Measurements from ENCODE around the gene CCIN. TPM values are rescaled to one million over a fixed set of nuclear protein-coding genes. Genes with fewer than 3 reads are reported as not detected.

CCIN gene
- total RNA-seq, 1 donor from 2014 or later = not detected

DNA sequence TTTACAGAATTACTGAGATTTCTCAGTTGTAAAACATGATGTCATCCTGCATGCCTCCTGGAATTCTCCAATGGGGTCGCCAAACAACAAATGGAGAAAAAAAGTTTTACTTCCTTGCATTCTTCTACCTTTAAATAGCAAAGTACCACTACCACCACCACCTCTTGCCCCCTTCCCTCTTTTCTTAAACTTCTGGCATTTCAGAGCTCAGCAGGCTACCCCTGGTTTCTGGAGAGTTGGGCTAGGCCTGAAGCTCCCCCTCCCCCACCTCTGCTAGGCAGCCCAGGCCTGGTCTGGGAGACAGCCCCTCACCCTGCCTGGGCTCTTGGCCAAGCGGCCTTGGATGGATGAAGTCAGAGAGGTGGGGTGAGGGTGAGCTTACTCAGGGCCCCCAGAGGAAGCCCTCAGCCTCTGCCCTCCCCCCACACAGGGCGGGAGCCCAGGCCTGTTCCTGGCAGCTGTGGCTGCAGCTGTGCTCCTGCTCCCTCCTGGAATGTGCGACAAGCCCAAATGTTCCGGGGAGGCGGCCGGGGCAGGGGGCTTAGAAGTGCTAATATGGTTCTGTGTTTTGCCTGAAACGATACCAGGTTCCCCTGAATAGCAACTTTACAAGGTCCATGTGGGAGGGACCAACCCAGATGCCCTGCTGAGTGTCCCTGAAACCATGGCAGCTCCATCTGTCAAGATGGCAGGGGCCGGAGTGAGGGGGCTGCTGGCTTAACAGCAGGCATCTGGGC is 6.0 kb upstream of the CCIN start:
- Mint-ChIP-seq H3K4me1 (ENCODE audit: low read depth) (peaks cover 4% of the 10 kb centered on the region), H3K9me3 (ENCODE audit: low read depth) (no peaks in the 10 kb centered on the region), H3K27me3 (peaks cover 22% of the 10 kb centered on the region), H3K36me3 (ENCODE audit: insufficient read depth) (no peaks in the 10 kb centered on the region), H3K27ac (peak overlapping the region; percentile 91), H3K4me3 (ENCODE audit: low read depth) (no peak overlapping the region)
- TF ChIP-seq, protein P1, sequence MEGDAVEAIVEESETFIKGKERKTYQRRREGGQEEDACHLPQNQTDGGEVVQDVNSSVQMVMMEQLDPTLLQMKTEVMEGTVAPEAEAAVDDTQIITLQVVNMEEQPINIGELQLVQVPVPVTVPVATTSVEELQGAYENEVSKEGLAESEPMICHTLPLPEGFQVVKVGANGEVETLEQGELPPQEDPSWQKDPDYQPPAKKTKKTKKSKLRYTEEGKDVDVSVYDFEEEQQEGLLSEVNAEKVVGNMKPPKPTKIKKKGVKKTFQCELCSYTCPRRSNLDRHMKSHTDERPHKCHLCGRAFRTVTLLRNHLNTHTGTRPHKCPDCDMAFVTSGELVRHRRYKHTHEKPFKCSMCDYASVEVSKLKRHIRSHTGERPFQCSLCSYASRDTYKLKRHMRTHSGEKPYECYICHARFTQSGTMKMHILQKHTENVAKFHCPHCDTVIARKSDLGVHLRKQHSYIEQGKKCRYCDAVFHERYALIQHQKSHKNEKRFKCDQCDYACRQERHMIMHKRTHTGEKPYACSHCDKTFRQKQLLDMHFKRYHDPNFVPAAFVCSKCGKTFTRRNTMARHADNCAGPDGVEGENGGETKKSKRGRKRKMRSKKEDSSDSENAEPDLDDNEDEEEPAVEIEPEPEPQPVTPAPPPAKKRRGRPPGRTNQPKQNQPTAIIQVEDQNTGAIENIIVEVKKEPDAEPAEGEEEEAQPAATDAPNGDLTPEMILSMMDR (IDR thresholded peaks at IDR 0.05; ENCODE audit: unreplicated experiment) = no peak
- no peak for DNase-seq (ENCODE audit: low spot score, unreplicated experiment)

DNA sequence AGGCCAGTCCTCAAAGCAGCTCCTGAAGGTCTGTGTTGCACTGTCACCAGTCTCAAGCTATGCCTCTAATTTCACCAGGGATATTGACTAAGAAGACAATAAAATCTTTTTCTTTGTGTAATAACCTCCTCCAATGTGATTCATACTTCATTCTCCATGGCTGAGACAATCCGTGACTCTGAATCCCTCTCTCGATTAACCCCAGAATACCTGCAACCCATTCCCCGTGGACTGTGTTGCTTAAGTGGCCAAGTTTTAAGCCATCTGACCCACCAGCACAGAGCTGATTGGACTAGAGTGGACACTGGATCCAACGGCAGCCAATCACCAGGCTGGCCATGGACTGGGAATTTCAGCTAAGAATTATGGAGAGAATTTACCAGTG is 5.4 kb upstream of the CCIN start:
- Mint-ChIP-seq H3K27me3 (peaks cover 22% of the 10 kb centered on the region), H3K9me3 (ENCODE audit: low read depth) (no peaks in the 10 kb centered on the region), H3K36me3 (ENCODE audit: insufficient read depth) (no peaks in the 10 kb centered on the region), H3K27ac (no peak overlapping the region), H3K4me3 (ENCODE audit: low read depth) (no peak overlapping the region), H3K4me1 (ENCODE audit: low read depth) (peaks cover 4% of the 10 kb centered on the region)
- no peak for DNase-seq (ENCODE audit: low spot score, unreplicated experiment)
- TF ChIP-seq, protein P1 (IDR thresholded peaks at IDR 0.05; ENCODE audit: unreplicated experiment) = no peak

DNA sequence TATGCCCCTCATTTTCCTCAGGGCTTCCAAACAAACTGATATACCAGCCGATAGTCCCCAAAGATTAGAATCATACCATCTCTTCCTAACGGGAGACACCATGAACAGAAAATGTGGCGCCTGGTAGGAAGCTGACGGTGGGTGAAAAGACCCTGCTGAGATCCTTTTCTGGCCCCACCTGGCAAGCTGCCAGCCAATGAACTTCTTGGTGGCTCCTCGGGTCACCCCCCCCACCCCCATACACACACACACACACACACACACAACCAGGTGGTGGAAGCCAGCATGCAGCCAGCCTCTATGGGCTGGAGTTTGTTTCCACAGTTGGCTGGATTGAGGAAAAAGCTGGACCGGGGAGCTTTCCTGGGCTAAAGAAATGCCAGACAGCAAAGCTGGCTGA is 4.8 kb upstream of the CCIN start:
- Mint-ChIP-seq H3K36me3 (ENCODE audit: insufficient read depth) (no peaks in the 10 kb centered on the region), H3K4me3 (ENCODE audit: low read depth) (no peak overlapping the region), H3K27me3 (peaks cover 22% of the 10 kb centered on the region), H3K27ac (no peak overlapping the region), H3K9me3 (ENCODE audit: low read depth) (no peaks in the 10 kb centered on the region), H3K4me1 (ENCODE audit: low read depth) (peaks cover 4% of the 10 kb centered on the region)
- TF ChIP-seq, protein P1 (IDR thresholded peaks at IDR 0.05; ENCODE audit: unreplicated experiment) = no peak
- DNase-seq (ENCODE audit: low spot score, unreplicated experiment) = no peak

DNA sequence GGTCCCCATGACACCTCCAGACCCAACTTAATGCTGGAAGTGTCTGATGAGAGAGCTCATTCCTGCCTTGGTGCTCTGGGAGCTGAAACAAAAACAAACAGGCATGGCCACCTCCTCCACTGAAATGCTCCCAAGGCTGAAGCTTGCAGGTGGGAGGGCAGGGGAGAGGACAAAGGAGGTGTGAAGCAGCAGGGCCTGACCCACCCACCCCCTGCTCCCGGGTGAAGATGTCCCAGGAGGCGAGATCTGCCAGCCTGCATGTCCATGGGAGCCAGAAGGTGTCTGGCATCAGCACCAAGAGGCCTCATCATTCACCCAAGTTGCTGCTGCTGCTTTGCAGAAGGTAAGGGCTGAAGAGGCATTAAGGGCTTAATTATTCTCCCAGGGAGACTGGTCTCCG is 4.2 kb upstream of the CCIN start:
- TF ChIP-seq, protein P1 (IDR thresholded peaks at IDR 0.05; ENCODE audit: unreplicated experiment) = no peak
- no peak overlapping the region for H3K27ac Mint-ChIP-seq
- peaks cover 4% of the 10 kb centered on the region for H3K4me1 Mint-ChIP-seq (ENCODE audit: low read depth)
- no peak for DNase-seq (ENCODE audit: low spot score, unreplicated experiment)
- H3K27me3 Mint-ChIP-seq = peaks cover 25% of the 10 kb centered on the region
- H3K9me3 Mint-ChIP-seq (ENCODE audit: low read depth) = no peaks in the 10 kb centered on the region
- no peaks in the 10 kb centered on the region for H3K36me3 Mint-ChIP-seq (ENCODE audit: insufficient read depth)
- no peak overlapping the region for H3K4me3 Mint-ChIP-seq (ENCODE audit: low read depth)

DNA sequence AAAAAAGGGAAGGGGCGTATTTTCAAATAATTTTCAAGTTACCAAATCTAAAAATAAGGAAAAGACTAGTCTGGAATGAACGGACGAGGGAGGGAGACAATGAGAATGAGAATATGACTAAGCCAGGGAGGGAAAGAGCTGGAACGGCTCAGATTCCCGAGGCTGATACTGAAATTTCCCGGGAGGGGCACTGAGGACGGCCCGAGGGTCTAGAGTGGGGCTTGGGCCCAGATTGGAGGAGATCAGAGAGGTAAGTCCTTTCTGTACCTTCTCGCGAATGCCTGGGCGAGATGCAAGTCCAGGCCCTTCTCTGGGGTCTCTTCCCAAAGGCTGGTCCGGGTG is 3.4 kb upstream of the CCIN start:
- H3K4me1 Mint-ChIP-seq (ENCODE audit: low read depth) = peaks cover 4% of the 10 kb centered on the region
- H3K4me3 Mint-ChIP-seq (ENCODE audit: low read depth) = no peak overlapping the region
- peaks cover 26% of the 10 kb centered on the region for H3K27me3 Mint-ChIP-seq
- TF ChIP-seq, protein P1 (IDR thresholded peaks at IDR 0.05; ENCODE audit: unreplicated experiment) = no peak
- H3K36me3 Mint-ChIP-seq (ENCODE audit: insufficient read depth) = no peaks in the 10 kb centered on the region
- no peaks in the 10 kb centered on the region for H3K9me3 Mint-ChIP-seq (ENCODE audit: low read depth)
- no peak overlapping the region for H3K27ac Mint-ChIP-seq
- DNase-seq (ENCODE audit: low spot score, unreplicated experiment) = no peak

All from progenitor cell of endocrine pancreas (in vitro differentiated cells).